Measurements from ENCODE around the gene DIPK1B.
A peak's percentile ranks its signal among the peaks of the same experiment; 100 is the strongest.
"Not testable (repeated sequence)": the region's sequence is repeated elsewhere in the genome, so short reads cannot be mapped to it uniquely, and the experiment has no call there.

Gene DIPK1B

DNA sequence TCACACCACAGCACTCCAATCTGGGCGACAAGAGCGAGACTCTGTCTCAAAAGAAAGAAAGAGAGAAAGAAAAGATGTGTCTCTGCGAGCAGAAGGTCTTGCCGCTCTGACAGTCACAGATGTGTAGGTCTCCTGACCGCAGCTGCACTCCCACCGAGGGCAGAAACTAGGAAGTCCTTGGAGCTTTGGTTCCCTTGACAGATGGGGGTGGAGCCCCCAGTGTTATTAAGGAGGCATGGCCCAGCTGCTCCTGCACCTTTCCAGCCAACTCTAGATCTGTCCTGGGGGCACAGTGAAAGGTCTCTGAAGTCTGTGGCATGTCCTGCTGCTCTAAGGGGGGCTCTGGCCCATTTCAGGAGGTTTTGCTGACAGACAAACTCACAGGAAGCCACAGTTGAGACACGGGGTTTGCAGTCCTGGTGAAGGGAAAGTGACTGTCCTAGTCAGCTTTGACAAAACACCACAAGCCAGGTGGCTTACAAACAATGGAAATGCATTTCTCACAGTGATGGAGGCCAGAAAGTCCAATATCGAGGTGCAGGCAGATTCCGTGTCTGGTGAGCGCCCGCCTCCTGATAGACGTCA, 9.0 kb upstream of the DIPK1B start:
- peak; percentile 86 for DNase-seq (ENCODE audit: low read depth)
- TF ChIP-seq, protein P1, sequence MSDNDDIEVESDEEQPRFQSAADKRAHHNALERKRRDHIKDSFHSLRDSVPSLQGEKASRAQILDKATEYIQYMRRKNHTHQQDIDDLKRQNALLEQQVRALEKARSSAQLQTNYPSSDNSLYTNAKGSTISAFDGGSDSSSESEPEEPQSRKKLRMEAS (IDR thresholded peaks at IDR 0.05; ENCODE audit: low read depth, low read length), result peak; percentile 39; the same call in 1 of the 2 replicates
- TF ChIP-seq POLR2A (IDR thresholded peaks at IDR 0.05; ENCODE audit: extremely low read depth, insufficient read length), result no peak
- no peak for TF ChIP-seq MYC (IDR thresholded peaks at IDR 0.05; ENCODE audit: low read depth, low read length)
- H3K4me3 ChIP-seq (ENCODE audit: low read depth, low read length), result no peak overlapping the region

DNA sequence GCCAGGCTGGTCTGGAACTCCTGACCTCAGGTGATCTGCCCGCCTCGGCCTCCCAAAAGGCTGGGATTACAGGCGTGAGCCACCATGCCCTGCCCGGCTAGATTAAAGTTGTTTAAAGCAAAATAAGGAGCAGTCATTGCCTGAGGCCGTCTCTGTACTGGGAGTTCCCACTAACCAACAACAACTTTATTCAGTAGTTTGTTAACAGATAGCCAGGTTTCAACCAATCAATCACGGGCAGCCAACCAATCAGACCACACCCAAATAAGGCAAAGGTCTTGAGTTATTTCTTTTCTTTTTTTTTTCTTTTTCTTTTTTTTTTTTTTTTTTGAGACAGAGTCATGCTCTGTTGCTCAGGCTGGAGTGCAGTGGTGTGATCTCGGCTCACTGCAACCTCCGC, 7.6 kb upstream of the DIPK1B start:
- DNase-seq (ENCODE audit: low read depth); H3K4me3 ChIP-seq (ENCODE audit: low read depth, low read length): not testable (repeated sequence)

DNA sequence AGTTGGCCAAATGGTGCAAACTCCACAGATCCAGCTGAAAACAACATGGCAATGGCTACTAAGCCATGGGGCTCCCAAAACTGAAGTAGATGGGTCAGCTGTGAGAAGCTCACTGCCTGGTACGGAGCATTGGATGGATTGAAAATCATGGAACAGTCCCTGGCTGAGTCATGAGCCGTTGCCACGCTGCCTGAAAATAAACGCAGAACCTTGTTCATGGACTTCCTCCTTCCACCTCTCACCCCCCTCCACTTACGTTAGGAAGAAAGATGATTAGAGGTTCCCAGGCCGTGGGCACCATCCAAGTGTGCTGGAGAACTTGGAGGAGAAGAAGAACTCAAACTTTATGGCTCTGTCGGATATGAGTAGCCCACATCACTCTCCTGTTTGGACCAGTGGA, 6.8 kb upstream of the DIPK1B start:
- DNase-seq (ENCODE audit: low read depth), result peak; percentile 53
- no peak for TF ChIP-seq POLR2A (IDR thresholded peaks at IDR 0.05; ENCODE audit: extremely low read depth, insufficient read length)
- 0 out of 2 replicates have a peak, but pooled peaks have one; percentile 14 for TF ChIP-seq MYC (IDR thresholded peaks at IDR 0.05; ENCODE audit: low read depth, low read length)
- TF ChIP-seq, protein P1 (IDR thresholded peaks at IDR 0.05; ENCODE audit: low read depth, low read length), result peak; percentile 16; the same call in 1 of the 2 replicates
- H3K4me3 ChIP-seq (ENCODE audit: low read depth, low read length), result no peak overlapping the region

- TF ChIP-seq POLR2A (IDR thresholded peaks at IDR 0.05; ENCODE audit: extremely low read depth, insufficient read length) (no peak), MYC (IDR thresholded peaks at IDR 0.05; ENCODE audit: low read depth, low read length) (no peak)
- TF ChIP-seq, protein P1 (IDR thresholded peaks at IDR 0.05; ENCODE audit: low read depth, low read length), result no peak
- TF ChIP-seq, protein P2, sequence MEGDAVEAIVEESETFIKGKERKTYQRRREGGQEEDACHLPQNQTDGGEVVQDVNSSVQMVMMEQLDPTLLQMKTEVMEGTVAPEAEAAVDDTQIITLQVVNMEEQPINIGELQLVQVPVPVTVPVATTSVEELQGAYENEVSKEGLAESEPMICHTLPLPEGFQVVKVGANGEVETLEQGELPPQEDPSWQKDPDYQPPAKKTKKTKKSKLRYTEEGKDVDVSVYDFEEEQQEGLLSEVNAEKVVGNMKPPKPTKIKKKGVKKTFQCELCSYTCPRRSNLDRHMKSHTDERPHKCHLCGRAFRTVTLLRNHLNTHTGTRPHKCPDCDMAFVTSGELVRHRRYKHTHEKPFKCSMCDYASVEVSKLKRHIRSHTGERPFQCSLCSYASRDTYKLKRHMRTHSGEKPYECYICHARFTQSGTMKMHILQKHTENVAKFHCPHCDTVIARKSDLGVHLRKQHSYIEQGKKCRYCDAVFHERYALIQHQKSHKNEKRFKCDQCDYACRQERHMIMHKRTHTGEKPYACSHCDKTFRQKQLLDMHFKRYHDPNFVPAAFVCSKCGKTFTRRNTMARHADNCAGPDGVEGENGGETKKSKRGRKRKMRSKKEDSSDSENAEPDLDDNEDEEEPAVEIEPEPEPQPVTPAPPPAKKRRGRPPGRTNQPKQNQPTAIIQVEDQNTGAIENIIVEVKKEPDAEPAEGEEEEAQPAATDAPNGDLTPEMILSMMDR (IDR thresholded peaks at IDR 0.05; ENCODE audit: low read depth, low read length), result no peak
- H3K4me3 ChIP-seq (ENCODE audit: low read depth, low read length), result no peak overlapping the region
- DNase-seq (ENCODE audit: low read depth), result no peak
Measured at GRCh38 chr9:136707011-136707410, 5.4 kb upstream of the DIPK1B start.

DNA sequence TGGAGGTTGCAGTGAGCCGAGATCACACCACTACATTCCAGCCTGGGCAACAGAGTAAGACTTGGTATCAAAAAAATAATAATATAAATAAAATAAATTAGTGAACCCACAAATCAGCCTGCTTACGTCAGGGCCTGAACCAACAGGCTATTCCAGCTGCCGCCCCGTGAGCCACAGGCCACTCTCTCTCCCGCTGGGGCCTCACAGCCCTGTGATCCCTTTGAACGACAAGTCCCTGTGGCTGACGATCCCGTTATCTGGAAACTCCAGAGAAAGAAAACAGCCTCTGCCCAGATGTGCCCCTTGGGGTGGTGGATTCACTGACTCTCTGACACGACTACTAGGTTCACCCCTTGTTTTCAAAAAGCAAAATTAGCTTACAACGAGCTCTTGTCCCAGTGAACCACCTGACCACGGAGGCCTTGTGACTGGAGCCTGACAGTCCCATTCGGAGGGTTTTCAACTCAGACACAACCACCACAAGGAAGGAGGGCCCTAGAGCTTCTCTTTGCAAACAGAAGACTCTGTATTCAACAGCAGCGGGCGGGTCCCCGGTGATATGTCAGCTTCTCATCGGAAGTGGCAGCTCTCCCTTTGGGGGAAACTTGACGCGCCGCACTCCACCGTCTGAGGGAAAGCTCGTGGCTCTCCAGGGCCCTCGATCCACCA, 4.4 kb upstream of the DIPK1B start:
- TF ChIP-seq, protein P1 (IDR thresholded peaks at IDR 0.05; ENCODE audit: low read depth, low read length), result no peak
- no peak for DNase-seq (ENCODE audit: low read depth)

GRCh38 chr9:136709454-136710109, 2.8 kb upstream of the DIPK1B start:
- DNase-seq (ENCODE audit: low read depth), result no peak
- TF ChIP-seq, protein P1 (IDR thresholded peaks at IDR 0.05; ENCODE audit: low read depth, low read length), result no peak
- TF ChIP-seq, protein P2 (IDR thresholded peaks at IDR 0.05; ENCODE audit: low read depth, low read length), result no peak
- TF ChIP-seq POLR2A (IDR thresholded peaks at IDR 0.05; ENCODE audit: extremely low read depth, insufficient read length) (no peak), MYC (IDR thresholded peaks at IDR 0.05; ENCODE audit: low read depth, low read length) (no peak)
- H3K4me3 ChIP-seq (ENCODE audit: low read depth, low read length), result no peak overlapping the region

More for the DNA sequence above, 4.4 kb upstream of the DIPK1B start:
- no peak overlapping the region for H3K4me3 ChIP-seq (ENCODE audit: low read depth, low read length)

DNA sequence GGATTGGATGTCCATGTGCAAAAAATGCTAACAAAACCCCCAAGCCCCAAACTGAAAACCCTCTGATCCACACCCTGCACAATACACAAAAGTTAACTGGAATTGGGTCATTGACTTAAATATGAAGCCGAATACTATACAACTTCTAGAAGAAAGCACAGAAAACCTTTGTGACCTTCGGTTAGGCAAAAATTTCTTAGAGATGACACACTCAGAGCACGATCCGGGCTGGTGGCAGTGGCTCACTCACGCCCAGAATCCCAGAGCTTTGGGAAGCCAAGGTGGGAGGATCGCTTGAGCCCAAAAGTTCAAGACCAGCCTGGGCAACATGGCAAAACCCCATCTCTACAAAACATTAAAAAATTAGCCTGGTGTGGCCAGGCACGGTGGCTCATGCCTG, 1.8 kb upstream of the DIPK1B start:
- no peak overlapping the region for H3K4me3 ChIP-seq (ENCODE audit: low read depth, low read length)
- no peak for TF ChIP-seq MYC (IDR thresholded peaks at IDR 0.05; ENCODE audit: low read depth, low read length)
- TF ChIP-seq, protein P2 (IDR thresholded peaks at IDR 0.05; ENCODE audit: low read depth, low read length), result no peak
- TF ChIP-seq, protein P1 (IDR thresholded peaks at IDR 0.05; ENCODE audit: low read depth, low read length), result no peak
- TF ChIP-seq POLR2A (IDR thresholded peaks at IDR 0.05; ENCODE audit: extremely low read depth, insufficient read length), result no peak
- DNase-seq (ENCODE audit: low read depth), result no peak

GRCh38 chr9:136711219-136711648, 1.1 kb upstream of the DIPK1B start:
- not testable (repeated sequence) for H3K4me3 ChIP-seq (ENCODE audit: low read depth, low read length); DNase-seq (ENCODE audit: low read depth)

All from NB4 (cell line).